H1 (cell line): ENCODE measurements around the gene KLK12. TPM values are rescaled to one million over a fixed set of nuclear protein-coding genes. Genes with fewer than 3 reads are reported as not detected.

Experiments
- CTBP2 ChIP-seq: IDR thresholded peaks from 2 replicates; pipeline ENCODE4 v1.7.0; 2011; ENCODE audit warnings: borderline replicate concordance, mild to moderate bottlenecking, moderate library complexity, mixed read lengths, low read length; ENCODE audit not compliant: insufficient read depth, insufficient read length
- MAFK ChIP-seq: IDR thresholded peaks from 2 replicates; pipeline ENCODE4 v1.6.1; 2012; ENCODE audit warnings: low read depth, mild to moderate bottlenecking, improper control_type of control experiment, low read length
- RNF2 ChIP-seq: fragments of 200-900, 300-1000 bp; sonication (generic); IDR thresholded peaks from 2 replicates; pipeline ENCODE4 v1.7.1; 2016; ENCODE audit warnings: borderline replicate concordance, low read depth, mild to moderate bottlenecking, antibody characterized with exemption, low read length; ENCODE audit not compliant: poor library complexity, severe bottlenecking; ENCODE audit errors: missing control alignments
- polyA plus RNA-seq, 7 experiments: library from polyadenylated mRNA; depleted of rRNA in 3 of 7; stranded (reverse) in 5 of 7; unstranded in 2 of 7; fragments of >200 nt in 5 of 7; fragments of 200-250 nt in 2 of 7; gene quantifications; 1 replicate in 5 of 7; 2 replicates in 1 of 7; 4 replicates in 1 of 7; pipeline versions ENCODE4 v1.2.1 to v1.2.3, GENCODE V29; 2011 to 2013; ENCODE audit warnings: missing spikeins in 2 of 7, mixed read lengths in 2 of 7
- total RNA-seq: library from RNA; stranded (reverse); fragmentation: NEBNext Ultra II Directional; extraction: Animal tissue kit (Norgen Biotek cat#: 25700); gene quantifications from 2 replicates; pipeline ENCODE4 v1.2.1, GENCODE V29; 2021
- TF ChIP-seq, protein P1 (sequence below): IDR thresholded peaks from 2 replicates; pipeline ENCODE4 v1.6.1; 2012; ENCODE audit warnings: inconsistent platforms

The KLK12 gene
- total and polyA plus RNA-seq, 2 of the 8 experiments (the other 6 are each of a cell fraction or from before 2014, with no cell fraction given): 0.24 TPM; not detected in 1

DNA sequence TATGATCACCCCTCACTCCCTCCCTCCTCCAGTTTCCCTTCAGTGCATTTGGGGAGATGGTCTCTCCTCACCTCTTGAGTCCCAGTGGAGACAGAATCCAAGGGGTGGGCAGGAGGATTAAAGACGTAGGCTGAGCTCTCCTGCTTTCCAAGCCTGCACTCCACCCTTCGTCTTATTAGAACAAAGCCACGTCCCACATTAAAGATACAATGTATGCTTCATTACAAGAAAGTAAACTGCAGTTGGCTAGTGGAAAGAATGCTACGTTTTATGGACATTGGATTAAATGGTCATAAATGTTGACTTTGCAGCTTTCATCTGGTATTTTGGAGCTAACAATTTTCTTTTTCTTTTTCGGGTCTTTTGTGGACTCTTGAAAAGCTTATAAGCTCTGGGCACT lies 6.9 kb downstream of the KLK12 start (continued):
- TF ChIP-seq RNF2: no peak
- no peak for TF ChIP-seq CTBP2
- TF ChIP-seq MAFK: no peak
- TF ChIP-seq, protein P1, sequence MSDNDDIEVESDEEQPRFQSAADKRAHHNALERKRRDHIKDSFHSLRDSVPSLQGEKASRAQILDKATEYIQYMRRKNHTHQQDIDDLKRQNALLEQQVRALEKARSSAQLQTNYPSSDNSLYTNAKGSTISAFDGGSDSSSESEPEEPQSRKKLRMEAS: no peak
